Thyroid gland (tissue), 4 donors: Measurements from ENCODE around the gene BTF3L4. TPM values are rescaled to one million over a fixed set of nuclear protein-coding genes. Genes with fewer than 3 reads are reported as not detected.

Experiments
- DNase-seq, 2 donors: peaks; one replicate each; pipeline ENCODE4 v3.0.0-alpha.2; 2019
- H3K27ac ChIP-seq, 3 donors: fragments of 200-600 bp; sonication (generic); 1 replicate in 2 of 3; 2 replicates in 1 of 3; pipeline ENCODE4 v1.5.1; 2016 to 2019; ENCODE audit warnings: mild to moderate bottlenecking in 1 of 3, moderate library complexity in 1 of 3
- H3K27me3 ChIP-seq: fragments of 200-600 bp; sonication (generic); one replicate; pipeline ENCODE4 v1.5.1; 2019
- H3K36me3 ChIP-seq, 2 donors: fragments of 200-600 bp; sonication (generic); one replicate each; pipeline ENCODE4 v1.5.1; 2016 to 2019
- H3K4me1 ChIP-seq, 2 donors: fragments of 200-600 bp; sonication (generic); one replicate each; pipeline ENCODE4 v1.5.1; 2017 to 2019
- H3K4me3 ChIP-seq, 3 donors: fragments of 200-600 bp; sonication (generic); replicated peaks in 1 of 3; 1 replicate in 2 of 3; 2 replicates in 1 of 3; pipeline ENCODE4 v1.5.1; 2016; ENCODE audit warnings: mild to moderate bottlenecking in 1 of 3
- H3K9me3 ChIP-seq: fragments of 200-600 bp; sonication (generic); one replicate; pipeline ENCODE4 v1.5.1; 2017
- POLR2A ChIP-seq, 2 donors: fragments of 450-650 bp; IDR thresholded peaks; one replicate each; pipeline ENCODE4 v1.6.1; 2017; ENCODE audit warnings: antibody characterized with exemption in 2 of 2, mild to moderate bottlenecking in 2 of 2, moderate library complexity in 1 of 2
- WGBS, 2 donors: methylation state at CpG; one replicate each; pipeline ENCODE4 v1.1.5; 2017; 5-methylcytosine and 5-hydroxymethylcytosine counted together
- intact Hi-C: fragments of 100-400 bp; cut with DNase I; formaldehyde crosslinking; loops from one replicate; pipeline ENCODE4 v1.15.1; 2023
- total RNA-seq, 4 donors: library from RNA; depleted of rRNA; stranded (reverse); fragments of >200 nt; gene quantifications; one replicate each; pipeline ENCODE4 v1.2.3, GENCODE V29; 2016
- TF ChIP-seq, protein P1 (sequence below), 6 experiments: fragments of 200-600 bp in 3 of 6; fragments of 450-650 bp in 3 of 6; sonication (generic) in 3 of 6; IDR thresholded peaks; one replicate each; pipeline ENCODE4 v1.5.1; 2016 to 2019; ENCODE audit warnings: antibody characterized with exemption in 6 of 6, mild to moderate bottlenecking in 2 of 6, inconsistent platforms in 1 of 6, moderate library complexity in 1 of 6

Gene BTF3L4
- total RNA-seq, 4 donors from 2014 or later = 40.5 to 69.7 (median 54.5) TPM

DNA sequence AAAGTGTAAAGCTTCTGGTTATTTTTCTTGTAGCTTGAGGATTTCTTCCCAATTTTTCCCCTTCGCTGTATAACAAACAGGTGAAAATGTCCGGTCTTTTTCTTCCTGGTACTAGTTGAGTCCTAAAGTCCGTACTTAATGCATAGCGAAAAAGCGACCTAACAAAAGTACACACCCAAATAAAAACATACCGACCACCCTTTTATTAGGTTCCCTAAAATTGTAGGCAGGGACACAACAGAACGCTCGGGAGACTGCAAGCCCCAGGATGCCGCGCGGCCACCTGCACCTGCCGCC lies 281 bp upstream of the BTF3L4 start:
- DNase-seq = no peak
- Histone ChIP-seq H3K36me3 (peaks cover 4 to 5% of the 10 kb centered on the region in 2 donors), H3K4me1 (peaks cover 25 to 30% of the 10 kb centered on the region in 2 donors), H3K27me3 (no peaks in the 10 kb centered on the region), H3K4me3 (peak overlapping the region; percentile 28 to 96 (median 79)), H3K9me3 (no peaks in the 10 kb centered on the region), H3K27ac (peak overlapping the region in 2 of 3 donors; percentile 74 to 96)
- intact Hi-C loops = loop anchor here (10.0 kb wide), 1 partner anchor 309 kb away; the partner anchor contains the start of gene CC2D1B
- 1% methylated on average over 12 of the region's 12 CpGs for WGBS, 2 donors
- TF ChIP-seq, protein P1, sequence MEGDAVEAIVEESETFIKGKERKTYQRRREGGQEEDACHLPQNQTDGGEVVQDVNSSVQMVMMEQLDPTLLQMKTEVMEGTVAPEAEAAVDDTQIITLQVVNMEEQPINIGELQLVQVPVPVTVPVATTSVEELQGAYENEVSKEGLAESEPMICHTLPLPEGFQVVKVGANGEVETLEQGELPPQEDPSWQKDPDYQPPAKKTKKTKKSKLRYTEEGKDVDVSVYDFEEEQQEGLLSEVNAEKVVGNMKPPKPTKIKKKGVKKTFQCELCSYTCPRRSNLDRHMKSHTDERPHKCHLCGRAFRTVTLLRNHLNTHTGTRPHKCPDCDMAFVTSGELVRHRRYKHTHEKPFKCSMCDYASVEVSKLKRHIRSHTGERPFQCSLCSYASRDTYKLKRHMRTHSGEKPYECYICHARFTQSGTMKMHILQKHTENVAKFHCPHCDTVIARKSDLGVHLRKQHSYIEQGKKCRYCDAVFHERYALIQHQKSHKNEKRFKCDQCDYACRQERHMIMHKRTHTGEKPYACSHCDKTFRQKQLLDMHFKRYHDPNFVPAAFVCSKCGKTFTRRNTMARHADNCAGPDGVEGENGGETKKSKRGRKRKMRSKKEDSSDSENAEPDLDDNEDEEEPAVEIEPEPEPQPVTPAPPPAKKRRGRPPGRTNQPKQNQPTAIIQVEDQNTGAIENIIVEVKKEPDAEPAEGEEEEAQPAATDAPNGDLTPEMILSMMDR (IDR thresholded peaks at IDR 0.05) = no peak
- no peak for TF ChIP-seq POLR2A (IDR thresholded peaks at IDR 0.05)

GRCh38 chr1:52056937-52057231 lies 789 bp downstream of the BTF3L4 start:
- intact Hi-C loops = loop anchor here (10.0 kb wide), 1 partner anchor 308 kb away; the partner anchor contains the start of gene CC2D1B
- no peak for DNase-seq
- peak overlapping the region in 1 of 3 donors; percentile 96 for H3K27ac ChIP-seq
- H3K9me3 ChIP-seq = no peaks in the 10 kb centered on the region
- no peaks in the 10 kb centered on the region for H3K27me3 ChIP-seq
- H3K36me3 ChIP-seq = peaks cover 8% of the 10 kb centered on the region in 2 donors
- peak overlapping the region; percentile 79 to 96 (median 79) for H3K4me3 ChIP-seq
- peaks cover 25 to 30% of the 10 kb centered on the region in 2 donors for H3K4me1 ChIP-seq
- WGBS, 2 donors = 2% methylated on average over 4 of the region's 4 CpGs
- TF ChIP-seq, protein P1 (IDR thresholded peaks at IDR 0.05) = no peak
- no peak for TF ChIP-seq POLR2A (IDR thresholded peaks at IDR 0.05)

- H3K4me1 ChIP-seq = peaks cover 25 to 30% of the 10 kb centered on the region in 2 donors
Observed at GRCh38 chr1:52057255-52057654, 1.2 kb downstream of the BTF3L4 start.

GRCh38 chr1:52057876-52058415 lies 1.9 kb downstream of the BTF3L4 start:
- WGBS, 2 donors = 83 to 91% methylated on average over 1 of the region's 1 CpG

More at GRCh38 chr1:52057255-52057654, 1.2 kb downstream of the BTF3L4 start:
- no peak for DNase-seq
- no peaks in the 10 kb centered on the region for H3K9me3 ChIP-seq
- intact Hi-C loops = loop anchor here (10.0 kb wide), 1 partner anchor 308 kb away; the partner anchor contains the start of gene CC2D1B
- H3K27me3 ChIP-seq = no peaks in the 10 kb centered on the region
- no peak for TF ChIP-seq POLR2A (IDR thresholded peaks at IDR 0.05)
- TF ChIP-seq, protein P1 (IDR thresholded peaks at IDR 0.05) = no peak
- peaks cover 8% of the 10 kb centered on the region in 2 donors for H3K36me3 ChIP-seq
- peak overlapping the region in 1 of 3 donors; percentile 96 for H3K4me3 ChIP-seq
- H3K27ac ChIP-seq = peak overlapping the region in 1 of 3 donors; percentile 96
- 23 to 25% methylated on average over 1 of the region's 1 CpG for WGBS, 2 donors

GRCh38 chr1:52059321-52059720 lies 3.2 kb downstream of the BTF3L4 start:
- intact Hi-C loops = loop anchor here (10.0 kb wide), 1 partner anchor 305 kb away; the partner anchor contains the start of gene CC2D1B
- H3K4me1 ChIP-seq = peaks cover 21 to 27% of the 10 kb centered on the region in 2 donors
- peak overlapping the region in 1 of 3 donors; percentile 40 for H3K27ac ChIP-seq
- TF ChIP-seq, protein P1 (IDR thresholded peaks at IDR 0.05) = no peak
- H3K36me3 ChIP-seq = peaks cover 8% of the 10 kb centered on the region in 2 donors
- no peak overlapping the region for H3K4me3 ChIP-seq
- no peak for DNase-seq
- no peaks in the 10 kb centered on the region for H3K27me3 ChIP-seq
- no peaks in the 10 kb centered on the region for H3K9me3 ChIP-seq

More at GRCh38 chr1:52057876-52058415, 1.9 kb downstream of the BTF3L4 start:
- TF ChIP-seq, protein P1 (IDR thresholded peaks at IDR 0.05) = no peak
- intact Hi-C loops = loop anchor here (10.0 kb wide), 1 partner anchor 307 kb away; the partner anchor contains the start of gene CC2D1B
- Histone ChIP-seq H3K9me3 (no peaks in the 10 kb centered on the region), H3K27me3 (no peaks in the 10 kb centered on the region), H3K4me3 (no peak overlapping the region), H3K36me3 (peaks cover 8% of the 10 kb centered on the region in 2 donors), H3K4me1 (peaks cover 25 to 30% of the 10 kb centered on the region in 2 donors), H3K27ac (no peak overlapping the region)
- DNase-seq = no peak
